Neutrophil (primary cell): Measurements from ENCODE around the gene CMC1.

Experiments used
- H3K27ac ChIP-seq: fragments of 200-600 bp; sonication (generic); 2 replicates; pipeline ENCODE4 v1.5.1; 2016; ENCODE audit warnings: mild to moderate bottlenecking, moderate library complexity
- H3K27me3 ChIP-seq: fragments of 200-600 bp; sonication (generic); 2 replicates; pipeline ENCODE4 v1.6.0; 2016; ENCODE audit warnings: mild to moderate bottlenecking
- H3K36me3 ChIP-seq: fragments of 200-600 bp; sonication (generic); 2 replicates; pipeline ENCODE4 v1.5.1; 2017
- H3K4me1 ChIP-seq, 2 experiments: fragments of 200-600 bp in 1 of 2; sonication (generic) in 1 of 2; 1 replicate in 1 of 2; 2 replicates in 1 of 2; pipeline versions ENCODE4 v1.5.1 to v1.6.1; 2013 to 2016; ENCODE audit warnings: low read depth in 1 of 2, low read length in 1 of 2, mild to moderate bottlenecking in 1 of 2, moderate library complexity in 1 of 2; ENCODE audit not compliant: control insufficient read depth in 1 of 2, insufficient read depth in 1 of 2
- H3K4me3 ChIP-seq, 2 experiments: fragments of 200-600 bp in 1 of 2; sonication (generic) in 1 of 2; 1 replicate in 1 of 2; 2 replicates in 1 of 2; pipeline ENCODE4 v1.5.1; 2013 to 2016; ENCODE audit warnings: low read depth in 1 of 2, low read length in 1 of 2, mild to moderate bottlenecking in 1 of 2, moderate library complexity in 1 of 2
- H3K9me3 ChIP-seq: fragments of 200-600 bp; sonication (generic); 2 replicates; pipeline ENCODE4 v1.5.1; 2016
- TF ChIP-seq, protein P1 (sequence below): fragments of 200-600 bp; sonication (generic); IDR thresholded peaks from 2 replicates; pipeline ENCODE4 v1.5.1; 2016; ENCODE audit warnings: antibody characterized with exemption

CMC1 gene

DNA sequence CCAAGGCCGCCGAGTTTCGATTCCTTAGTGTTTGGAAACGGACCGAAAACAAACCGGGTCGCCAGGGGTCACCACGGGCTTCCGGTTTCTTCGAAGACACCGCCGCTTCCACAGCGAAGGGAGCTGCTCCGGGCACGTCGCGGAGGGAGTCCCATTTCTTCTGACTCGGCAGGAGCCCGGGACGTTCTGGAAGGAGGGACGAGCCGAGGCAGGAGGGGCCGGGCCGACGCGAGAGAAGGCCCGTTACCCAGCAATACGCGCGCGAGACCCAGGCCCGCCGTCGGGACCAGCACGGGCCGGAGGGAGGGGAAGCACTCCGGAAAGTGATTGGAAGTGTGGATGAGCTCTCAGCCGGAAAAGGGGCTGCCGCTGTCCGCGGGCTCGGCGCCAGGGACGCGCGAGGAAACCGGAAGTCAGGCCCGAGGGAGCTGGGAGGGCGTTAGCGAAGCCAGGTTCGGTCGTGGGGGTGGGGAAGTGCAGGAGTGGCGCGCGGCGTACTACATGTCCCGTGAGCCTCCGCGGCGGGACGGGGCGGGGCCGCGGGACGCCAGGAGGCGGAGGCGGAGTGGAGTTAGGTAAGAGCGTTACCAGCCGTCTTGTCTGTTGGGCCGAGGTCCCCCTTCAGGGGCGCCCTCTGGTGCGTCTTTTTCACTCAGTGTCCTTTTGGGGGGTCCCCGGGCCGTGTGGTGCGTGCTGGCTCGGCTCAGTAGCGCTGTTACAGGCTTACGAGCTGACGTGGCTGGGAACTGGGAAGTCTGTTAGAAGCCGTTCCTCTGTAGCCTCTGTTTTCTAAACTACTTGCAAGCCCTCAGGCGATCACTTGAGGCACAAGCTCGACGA, 107.4 kb downstream of the CMC1 start, which contains the start of the genes AZI2 and ZCWPW2:
AZI2 (minus strand) TSS at position 196 of the 840 bp plus-strand sequence. CDS start 8,207 bp downstream, outside the sequence.
ZCWPW2 (plus strand) TSS at position 93 of the 840 bp plus-strand sequence. CDS start 64,348 bp downstream, outside the sequence.
- no peaks in the 10 kb centered on the region for H3K36me3 ChIP-seq
- TF ChIP-seq, protein P1, sequence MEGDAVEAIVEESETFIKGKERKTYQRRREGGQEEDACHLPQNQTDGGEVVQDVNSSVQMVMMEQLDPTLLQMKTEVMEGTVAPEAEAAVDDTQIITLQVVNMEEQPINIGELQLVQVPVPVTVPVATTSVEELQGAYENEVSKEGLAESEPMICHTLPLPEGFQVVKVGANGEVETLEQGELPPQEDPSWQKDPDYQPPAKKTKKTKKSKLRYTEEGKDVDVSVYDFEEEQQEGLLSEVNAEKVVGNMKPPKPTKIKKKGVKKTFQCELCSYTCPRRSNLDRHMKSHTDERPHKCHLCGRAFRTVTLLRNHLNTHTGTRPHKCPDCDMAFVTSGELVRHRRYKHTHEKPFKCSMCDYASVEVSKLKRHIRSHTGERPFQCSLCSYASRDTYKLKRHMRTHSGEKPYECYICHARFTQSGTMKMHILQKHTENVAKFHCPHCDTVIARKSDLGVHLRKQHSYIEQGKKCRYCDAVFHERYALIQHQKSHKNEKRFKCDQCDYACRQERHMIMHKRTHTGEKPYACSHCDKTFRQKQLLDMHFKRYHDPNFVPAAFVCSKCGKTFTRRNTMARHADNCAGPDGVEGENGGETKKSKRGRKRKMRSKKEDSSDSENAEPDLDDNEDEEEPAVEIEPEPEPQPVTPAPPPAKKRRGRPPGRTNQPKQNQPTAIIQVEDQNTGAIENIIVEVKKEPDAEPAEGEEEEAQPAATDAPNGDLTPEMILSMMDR, result peak; percentile 37
- peak within 1 kb of the TSS; percentile 93 for H3K27ac ChIP-seq
- H3K9me3 ChIP-seq, result no peaks in the 10 kb centered on the region
- no peaks in the 10 kb centered on the region for H3K27me3 ChIP-seq
- peaks cover 39 to 53% of the 10 kb centered on the region in 2 experiments for H3K4me1 ChIP-seq
- H3K4me3 ChIP-seq, result peak within 1 kb of the TSS; percentile 88 to 94

- H3K36me3 ChIP-seq, result no peaks in the 10 kb centered on the region
- TF ChIP-seq, protein P1, result no peak
- H3K9me3 ChIP-seq, result no peaks in the 10 kb centered on the region
- no peaks in the 10 kb centered on the region for H3K27me3 ChIP-seq
- peaks cover 39 to 47% of the 10 kb centered on the region in 2 experiments for H3K4me1 ChIP-seq
- peak overlapping the region; percentile 93 for H3K27ac ChIP-seq
- peak overlapping the region; percentile 88 to 94 for H3K4me3 ChIP-seq
These were observed 108.1 kb downstream of the CMC1 start for GRCh38 chr3:28349469-28350000.
